MG63 (cell line): ENCODE measurements around the gene GOLGA6L26. TPM values are rescaled to one million over a fixed set of nuclear protein-coding genes. Genes with fewer than 3 reads are reported as not detected.
A peak's percentile ranks its signal among the peaks of the same experiment; 100 is the strongest.
"Not testable (repeated sequence)": the region's sequence is repeated elsewhere in the genome, so short reads cannot be mapped to it uniquely, and the experiment has no call there.

Experiments used
- DNase-seq: peaks from one replicate; pipeline ENCODE4 v3.0.0-alpha.2; 2020
- H3K27me3 ChIP-seq: fragments of 250-450 bp; sonication (Bioruptor Pico); 2 replicates; pipeline ENCODE4 v1.5.1; 2020; ENCODE audit warnings: mild to moderate bottlenecking, moderate library complexity
- H3K36me3 ChIP-seq: fragments of 250-450 bp; sonication (Bioruptor Pico); 2 replicates; pipeline ENCODE4 v1.5.1; 2020; ENCODE audit warnings: mild to moderate bottlenecking, moderate library complexity
- H3K4me3 ChIP-seq: fragments of 250-450 bp; sonication (Bioruptor Pico); 2 replicates; pipeline ENCODE4 v1.5.1; 2020; ENCODE audit warnings: mild to moderate bottlenecking, moderate library complexity
- H3K9me3 ChIP-seq: fragments of 250-450 bp; sonication (Bioruptor Pico); 2 replicates; pipeline ENCODE4 v1.5.1; 2020; ENCODE audit warnings: mild to moderate bottlenecking, moderate library complexity
- total RNA-seq: library from RNA; depleted of rRNA; stranded (reverse); fragments of >200 nt; shearing (Covaris generic); gene quantifications from 2 replicates; pipeline ENCODE4 v1.2.3, GENCODE V29; 2014; ENCODE audit warnings: low replicate concordance; rRNA removed

Gene GOLGA6L26
- total RNA-seq, 1 experiment from 2014 or later, result not detected

DNA sequence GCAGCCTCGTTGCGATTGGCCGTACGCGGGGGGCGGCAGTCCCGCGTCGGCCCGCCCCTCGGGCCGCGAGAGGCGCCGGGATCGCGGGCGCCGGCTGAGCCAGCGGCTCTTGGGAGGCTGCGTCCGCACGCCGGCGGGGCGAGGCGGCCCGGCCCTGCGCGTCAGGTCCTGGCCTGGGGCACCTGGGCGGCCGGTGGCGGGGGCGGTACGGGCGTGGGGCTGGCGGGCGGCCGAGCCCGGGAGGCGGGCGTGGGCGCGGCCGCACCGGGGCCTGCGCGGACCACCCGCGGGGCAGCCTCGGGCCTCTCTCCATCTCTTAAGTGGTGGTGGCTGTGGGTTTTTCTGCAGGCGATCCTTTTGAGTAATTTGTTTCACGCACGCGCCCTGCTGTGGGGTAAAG, 30.3 kb downstream of the GOLGA6L26 start:
- not testable (repeated sequence) for H3K9me3 ChIP-seq, H3K36me3 ChIP-seq, H3K27me3 ChIP-seq
- peak; percentile 10 for DNase-seq
- peak overlapping the region; percentile 38 for H3K4me3 ChIP-seq

DNA sequence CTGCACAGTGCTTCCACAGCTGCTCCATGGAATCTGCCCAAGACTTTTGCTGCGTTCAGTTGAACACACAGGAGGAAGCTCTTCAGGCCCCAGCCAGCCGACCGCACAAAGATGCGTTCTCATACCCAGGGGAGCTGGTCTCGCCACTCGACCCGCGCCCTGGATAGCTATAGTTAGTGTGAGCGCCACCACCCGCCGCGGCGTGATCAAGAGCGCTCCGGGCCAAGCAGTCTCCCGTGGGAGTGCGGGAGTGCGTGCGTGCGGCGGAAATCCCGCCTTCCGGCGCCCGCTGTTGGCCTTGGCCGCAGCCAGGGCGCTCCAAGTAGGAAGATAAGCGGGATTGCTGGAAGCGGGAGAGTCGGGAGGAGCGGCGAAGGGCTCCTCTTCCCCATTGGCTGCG, 30.8 kb downstream of the GOLGA6L26 start:
- not testable (repeated sequence) for H3K4me3 ChIP-seq, H3K9me3 ChIP-seq, H3K27me3 ChIP-seq, H3K36me3 ChIP-seq, DNase-seq

Other genes with a start within 250 kb of the GOLGA6L26 start
- gene GOLGA6L1, start 197.4 kb downstream of the GOLGA6L26 start, total RNA-seq, result not detected in 2 replicates
- not detected in 2 replicates for gene GOLGA8S, start 20.6 kb upstream of the GOLGA6L26 start, total RNA-seq
- gene GOLGA6L2, start 113.0 kb upstream of the GOLGA6L26 start, total RNA-seq, result not detected in 2 replicates
- gene MKRN3, start 231.5 kb upstream of the GOLGA6L26 start, total RNA-seq, result 4.8 and 12.4 TPM in 2 replicates